Omental fat pad (tissue), 4 donors: ENCODE results near the gene P3H3. TPM values are rescaled to one million over a fixed set of nuclear protein-coding genes. Genes with fewer than 3 reads are reported as not detected.

ENCODE experiments used
- ATAC-seq: fragments of 150-250 bp; one replicate; pipeline ENCODE4 v1.9.1; 2016; ENCODE audit warnings: mild to moderate bottlenecking, moderate library complexity; ENCODE audit not compliant: low FRiP score
- DNase-seq: peaks from one replicate; pipeline ENCODE4 v3.0.0-alpha.2; 2019; ENCODE audit warnings: low spot score
- total RNA-seq, 4 donors: library from RNA; depleted of rRNA; stranded (reverse); fragments of >200 nt; gene quantifications; one replicate each; pipeline ENCODE4 v1.1.0, GENCODE V29; 2016
- TF ChIP-seq, protein P1 (sequence below), 3 donors: fragments of 450-650 bp; IDR thresholded peaks; one replicate each; pipeline ENCODE4 v1.5.1; 2016 to 2017; ENCODE audit warnings: antibody characterized with exemption in 3 of 3, mild to moderate bottlenecking in 3 of 3, moderate library complexity in 2 of 3

The P3H3 gene
- total RNA-seq, 4 donors from 2014 or later: 5.4 to 13.6 (median 10.0) TPM

DNA sequence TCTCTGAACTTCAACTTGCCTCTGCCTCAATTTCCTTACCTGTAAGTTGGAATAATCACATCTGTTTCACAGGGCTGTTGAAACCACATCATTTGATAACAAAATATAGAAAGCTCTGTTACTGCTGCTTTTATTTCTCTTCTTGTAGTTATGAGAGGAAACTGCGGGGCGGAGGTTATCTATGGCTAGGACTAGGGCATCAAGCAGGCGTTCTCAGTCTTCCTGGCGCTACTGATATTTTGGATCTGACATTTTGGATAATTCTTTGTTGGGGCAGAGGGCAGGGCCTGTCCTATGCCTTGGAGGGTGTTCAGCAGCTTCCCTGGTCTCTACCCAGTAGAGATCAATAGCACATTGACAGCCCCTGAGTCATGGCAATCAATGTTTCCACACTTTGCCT is 3.9 kb downstream of the P3H3 start:
- ATAC-seq: no peak
- TF ChIP-seq, protein P1, sequence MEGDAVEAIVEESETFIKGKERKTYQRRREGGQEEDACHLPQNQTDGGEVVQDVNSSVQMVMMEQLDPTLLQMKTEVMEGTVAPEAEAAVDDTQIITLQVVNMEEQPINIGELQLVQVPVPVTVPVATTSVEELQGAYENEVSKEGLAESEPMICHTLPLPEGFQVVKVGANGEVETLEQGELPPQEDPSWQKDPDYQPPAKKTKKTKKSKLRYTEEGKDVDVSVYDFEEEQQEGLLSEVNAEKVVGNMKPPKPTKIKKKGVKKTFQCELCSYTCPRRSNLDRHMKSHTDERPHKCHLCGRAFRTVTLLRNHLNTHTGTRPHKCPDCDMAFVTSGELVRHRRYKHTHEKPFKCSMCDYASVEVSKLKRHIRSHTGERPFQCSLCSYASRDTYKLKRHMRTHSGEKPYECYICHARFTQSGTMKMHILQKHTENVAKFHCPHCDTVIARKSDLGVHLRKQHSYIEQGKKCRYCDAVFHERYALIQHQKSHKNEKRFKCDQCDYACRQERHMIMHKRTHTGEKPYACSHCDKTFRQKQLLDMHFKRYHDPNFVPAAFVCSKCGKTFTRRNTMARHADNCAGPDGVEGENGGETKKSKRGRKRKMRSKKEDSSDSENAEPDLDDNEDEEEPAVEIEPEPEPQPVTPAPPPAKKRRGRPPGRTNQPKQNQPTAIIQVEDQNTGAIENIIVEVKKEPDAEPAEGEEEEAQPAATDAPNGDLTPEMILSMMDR (IDR thresholded peaks at IDR 0.05): no peak
- DNase-seq: no peak

DNA sequence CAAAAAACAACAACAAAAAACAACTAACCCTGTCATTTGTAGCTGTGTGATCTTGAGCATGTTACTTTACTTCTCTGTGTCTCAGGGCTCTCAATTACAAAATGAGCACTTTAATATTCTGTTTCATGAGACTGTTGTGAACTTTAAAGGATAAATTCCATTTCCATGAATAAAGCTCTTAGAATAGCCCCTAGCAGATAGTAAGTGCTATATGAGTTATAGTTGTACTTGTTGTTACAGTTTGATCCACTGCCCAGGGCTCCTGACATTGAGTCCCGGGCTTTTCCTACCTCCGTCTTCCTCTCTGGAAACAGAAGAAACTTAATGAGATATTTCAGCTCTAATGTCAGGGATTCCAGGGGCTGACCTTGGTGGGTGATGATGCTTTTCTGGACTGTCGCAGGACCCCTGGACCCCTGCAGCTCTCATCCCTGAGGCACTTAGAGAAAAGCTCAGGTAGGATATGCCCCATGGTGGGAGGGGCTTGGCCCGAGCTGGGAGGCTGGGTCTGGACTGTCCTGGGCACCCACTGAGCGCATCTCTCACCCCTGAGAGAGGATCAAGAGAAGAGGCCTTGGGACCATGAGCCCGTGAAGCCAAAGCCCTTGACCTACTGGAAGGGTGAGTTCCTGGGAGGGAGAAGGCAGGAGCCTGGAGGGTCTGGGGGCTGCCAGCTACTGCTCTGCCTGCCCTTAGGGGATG is 5.1 kb downstream of the P3H3 start:
- ATAC-seq (no peak), DNase-seq (no peak)
- TF ChIP-seq, protein P1 (IDR thresholded peaks at IDR 0.05): no peak

DNA sequence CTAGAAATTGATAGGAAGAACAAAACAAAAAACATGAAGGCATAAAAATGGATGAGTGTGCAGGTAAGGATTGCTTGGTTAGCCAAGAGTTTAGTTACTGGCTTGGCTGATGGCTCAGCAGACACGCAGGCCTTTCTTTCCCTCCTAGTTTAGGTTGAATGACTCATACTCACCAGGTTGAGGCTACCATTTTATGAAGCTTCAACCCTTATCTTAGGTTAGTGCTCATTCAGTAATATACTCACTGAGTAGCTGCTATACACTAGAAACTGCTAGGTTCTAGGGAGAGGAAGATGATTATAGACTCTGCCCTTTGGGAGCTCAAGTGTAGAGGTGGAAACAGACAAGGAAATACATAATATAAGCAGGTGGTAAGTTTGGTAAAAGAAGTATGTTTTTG is 6.0 kb downstream of the P3H3 start:
- DNase-seq: no peak
- TF ChIP-seq, protein P1 (IDR thresholded peaks at IDR 0.05): no peak
- no peak for ATAC-seq

DNA sequence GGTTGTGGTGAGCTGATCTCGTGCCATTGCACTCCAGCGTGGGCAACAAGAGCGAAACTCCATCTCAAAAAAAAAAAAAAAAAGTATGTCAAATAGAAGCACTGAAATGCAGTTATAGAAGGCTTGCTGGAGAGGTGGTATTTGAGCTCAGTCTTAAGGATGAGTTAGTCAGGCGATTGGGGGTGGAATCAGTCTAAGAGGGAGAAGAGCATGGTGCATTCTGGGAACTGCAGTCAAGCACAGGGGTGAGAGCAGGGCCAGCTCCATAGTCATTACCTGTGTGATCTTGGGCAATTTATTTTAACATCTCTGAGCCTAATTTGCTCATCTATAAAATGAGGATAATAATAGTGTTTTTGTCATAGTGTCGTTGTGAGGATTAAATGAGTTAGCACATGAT is 6.7 kb downstream of the P3H3 start:
- DNase-seq (no peak), ATAC-seq (no peak)
- TF ChIP-seq, protein P1 (IDR thresholded peaks at IDR 0.05): no peak

DNA sequence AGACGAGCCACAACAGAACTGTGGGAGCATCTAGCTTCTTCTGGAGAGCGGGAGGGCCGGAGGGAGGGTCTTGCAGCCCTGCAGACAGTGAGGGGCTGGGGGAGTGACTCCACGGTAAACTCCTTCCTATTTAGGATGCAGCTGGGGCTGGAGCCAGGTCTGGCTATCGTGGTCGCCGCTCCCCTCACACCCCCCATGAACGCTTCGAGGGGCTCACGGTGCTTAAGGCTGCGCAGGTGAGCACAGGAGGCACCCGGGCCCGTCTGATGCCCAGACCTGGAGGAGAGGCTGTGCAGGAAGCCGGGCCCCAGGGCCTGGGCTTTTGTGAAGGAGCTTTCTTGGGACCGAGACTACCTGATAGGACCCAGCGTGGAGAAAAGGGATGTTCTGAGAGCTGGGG is 8.6 kb downstream of the P3H3 start:
- DNase-seq (no peak), ATAC-seq (no peak)
- TF ChIP-seq, protein P1 (IDR thresholded peaks at IDR 0.05): no peak

DNA sequence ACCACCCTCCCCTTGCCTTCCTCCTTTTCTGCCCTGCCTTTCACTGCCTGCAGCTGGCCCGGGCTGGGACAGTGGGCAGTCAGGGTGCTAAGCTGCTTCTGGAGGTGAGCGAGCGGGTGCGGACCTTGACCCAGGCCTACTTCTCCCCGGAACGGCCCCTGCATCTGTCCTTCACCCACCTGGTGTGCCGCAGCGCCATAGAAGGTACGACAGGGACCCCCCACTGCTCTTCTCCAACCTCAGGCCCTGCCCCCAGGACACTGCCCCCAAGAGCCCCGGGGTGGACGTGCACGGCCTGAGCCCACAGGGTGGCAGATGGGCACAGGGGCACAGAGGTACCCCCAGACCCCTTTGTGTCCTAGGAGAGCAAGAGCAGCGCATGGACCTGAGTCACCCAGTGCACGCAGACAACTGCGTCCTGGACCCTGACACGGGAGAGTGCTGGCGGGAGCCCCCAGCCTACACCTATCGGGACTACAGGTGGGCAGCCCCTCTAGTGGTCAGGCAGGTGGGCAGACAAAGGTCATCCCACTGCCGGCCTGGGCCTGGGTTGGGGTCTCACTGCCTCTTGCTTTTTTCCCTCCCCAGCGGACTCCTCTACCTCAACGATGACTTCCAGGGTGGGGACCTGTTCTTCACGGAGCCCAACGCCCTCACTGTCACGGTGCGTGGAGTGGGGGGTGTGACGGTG is 9.3 kb downstream of the P3H3 start:
- no peak for ATAC-seq

More for the DNA sequence above, 9.3 kb downstream of the P3H3 start:
- TF ChIP-seq, protein P1 (IDR thresholded peaks at IDR 0.05): no peak
- DNase-seq: no peak
